ENCODE results near the gene ANO4.

DNA sequence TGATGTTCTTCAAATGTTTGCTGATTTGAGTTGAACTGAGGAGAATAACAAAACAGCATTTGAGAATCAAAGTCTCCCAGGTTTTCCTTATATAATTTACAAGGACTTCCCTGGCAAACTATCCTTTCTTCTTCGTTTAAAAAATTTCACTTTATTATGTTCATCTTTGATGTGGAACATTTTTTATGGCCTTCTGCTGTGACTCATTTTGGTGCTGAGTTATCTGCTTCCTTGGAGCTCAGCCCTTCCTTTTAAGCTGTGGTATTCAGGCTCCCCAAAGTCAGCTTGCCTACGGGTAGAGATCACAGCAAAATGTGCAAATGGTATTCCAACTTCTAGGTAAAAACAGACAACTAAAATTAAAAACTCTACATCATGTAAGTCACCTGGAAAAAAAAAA lies 1.4 kb upstream of the ANO4 start:
- TF ChIP-seq CTCF (IDR thresholded peaks at IDR 0.05) (no peak), ZFX (IDR thresholded peaks at IDR 0.05; ENCODE audit: borderline replicate concordance) (no peak)
